ENCODE data around the gene LDHAL6A. TPM values are rescaled to one million over a fixed set of nuclear protein-coding genes. Genes with fewer than 3 reads are reported as not detected.

LDHAL6A gene
- total and polyA plus RNA-seq, 2 donors (not counting 3 experiments of a cell fraction or from before 2014, with no cell fraction given): not detected

- no peaks in the 10 kb centered on the region for H3K9me3 ChIP-seq (replicated peaks; ENCODE audit: control insufficient read depth, insufficient read depth, low read length)
- no peaks in the 10 kb centered on the region for H3K27me3 ChIP-seq (ENCODE audit: control insufficient read depth in 2 of 2, insufficient read depth in 2 of 2, low read length in 2 of 2)
- no peaks in the 10 kb centered on the region for H3K9me1 ChIP-seq (replicated peaks; ENCODE audit: control insufficient read depth, extremely low read depth, insufficient read depth, low read length)
- no peak for TF ChIP-seq EZH2 (IDR thresholded peaks at IDR 0.05; ENCODE audit: borderline replicate concordance, low read depth, low read length, severe bottlenecking)
- no peak for TF ChIP-seq MAX (IDR thresholded peaks at IDR 0.05; ENCODE audit: insufficient read depth, insufficient read length)
- TF ChIP-seq MYC (IDR thresholded peaks at IDR 0.05; ENCODE audit: low read depth, low read length): no peak
- no peak for TF ChIP-seq CTCF (IDR thresholded peaks at IDR 0.05; ENCODE audit: extremely low read depth in 1 of 2, insufficient read depth in 1 of 2, low read depth in 1 of 2, low read length in 2 of 2)
- no peak for TF ChIP-seq FOS (IDR thresholded peaks at IDR 0.05; ENCODE audit: borderline replicate concordance, insufficient read depth, low read length)
- no peak for TF ChIP-seq GATA2 (IDR thresholded peaks at IDR 0.05; ENCODE audit: insufficient read depth, insufficient read length, low read depth, low read length)
- no peak for TF ChIP-seq JUN (IDR thresholded peaks at IDR 0.05; ENCODE audit: borderline replicate concordance, insufficient read depth, insufficient read length, low read depth)
- no peak for TF ChIP-seq POLR2AphosphoS5 (IDR thresholded peaks at IDR 0.05; ENCODE audit: insufficient read depth, low read depth, low read length)
- TF ChIP-seq POLR2A (IDR thresholded peaks at IDR 0.05; ENCODE audit: low read depth, low read length): no peak
- no peak overlapping the region for H3K4me3 ChIP-seq (replicated peaks in 1 of 3; ENCODE audit: insufficient read depth in 1 of 3, low read depth in 1 of 3, low read length in 3 of 3)
- H3K4me2 ChIP-seq (ENCODE audit: insufficient read depth, low read length): no peak overlapping the region
- H2AFZ ChIP-seq (ENCODE audit: low read depth, low read length): no peak overlapping the region
- H3K27ac ChIP-seq (ENCODE audit: insufficient read depth, low read depth, low read length): no peak overlapping the region
- intact Hi-C loops (cut with micrococcal nuclease) (no loop called here), dilution Hi-C loops (cut with MboI; ENCODE audit: extremely low pct_ligation_motif_present, low sequenced_read_pairs) (no loop called here)
- H3K9ac ChIP-seq (replicated peaks; ENCODE audit: extremely low read depth, insufficient read depth, low read length): no peak overlapping the region
- BruUV-seq (replicated peaks): no TSS peak
- no peaks in the 10 kb centered on the region for H3K79me2 ChIP-seq (ENCODE audit: control insufficient read depth, insufficient read depth, low read length)
- no peaks in the 10 kb centered on the region for H3K4me1 ChIP-seq (ENCODE audit: control insufficient read depth, extremely low read depth, insufficient read depth, low read length)
- DNase-seq (ENCODE audit: low read depth, low spot score): no peak
- POLR2A ChIA-PET: no interaction called here
- CTCF ChIA-PET: interaction anchor here (1.5 kb wide), 1 partner anchor 235 kb away, joined by 4 read pairs; no protein-coding TSS in a partner anchor
- H4K20me1 ChIP-seq (replicated peaks; ENCODE audit: control insufficient read depth, extremely low read depth, insufficient read depth, low read length): no peaks in the 10 kb centered on the region
- no peak for FAIRE-seq
- H3K36me3 ChIP-seq (ENCODE audit: control insufficient read depth in 2 of 2, extremely low read depth in 1 of 2, insufficient read depth in 2 of 2, low read length in 2 of 2): peaks cover 6 to 16% of the 10 kb centered on the region in 2 experiments
These were observed 23.4 kb downstream of the LDHAL6A start for GRCh38 chr11:18479063-18479462.
